WI38 (cell line): ENCODE data around the gene TSPAN7.

ENCODE experiments used
- H3K4me3 ChIP-seq: 2 replicates; pipeline ENCODE4 v1.5.1; 2011; ENCODE audit warnings: low read depth, mild to moderate bottlenecking, control low read depth, low read length
- CTCF ChIP-seq: IDR thresholded peaks from 2 replicates; pipeline ENCODE4 v1.5.1; 2012; ENCODE audit warnings: low read depth, mild to moderate bottlenecking, control low read depth, low read length

The TSPAN7 gene

DNA sequence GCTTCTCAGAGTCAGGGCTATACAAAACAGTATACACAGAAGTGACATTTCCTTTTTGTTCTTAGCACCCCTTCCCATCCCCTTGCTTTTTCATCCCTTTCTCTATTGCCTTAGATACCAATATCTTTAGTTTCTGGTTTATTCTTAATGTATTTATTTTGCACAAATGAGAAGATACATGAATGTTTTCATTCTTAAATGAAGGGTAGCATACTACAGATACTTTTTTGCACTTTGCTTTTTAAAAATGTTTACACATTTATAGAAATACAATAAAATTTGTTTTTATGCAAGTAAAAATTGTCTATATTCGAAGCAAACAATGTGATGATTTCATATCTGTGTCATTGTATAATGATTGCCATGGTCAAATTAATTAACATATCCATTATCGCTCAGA is 33.1 kb downstream of the TSPAN7 start:
- H3K4me3 ChIP-seq, result no peak overlapping the region
- TF ChIP-seq CTCF, result no peak

DNA sequence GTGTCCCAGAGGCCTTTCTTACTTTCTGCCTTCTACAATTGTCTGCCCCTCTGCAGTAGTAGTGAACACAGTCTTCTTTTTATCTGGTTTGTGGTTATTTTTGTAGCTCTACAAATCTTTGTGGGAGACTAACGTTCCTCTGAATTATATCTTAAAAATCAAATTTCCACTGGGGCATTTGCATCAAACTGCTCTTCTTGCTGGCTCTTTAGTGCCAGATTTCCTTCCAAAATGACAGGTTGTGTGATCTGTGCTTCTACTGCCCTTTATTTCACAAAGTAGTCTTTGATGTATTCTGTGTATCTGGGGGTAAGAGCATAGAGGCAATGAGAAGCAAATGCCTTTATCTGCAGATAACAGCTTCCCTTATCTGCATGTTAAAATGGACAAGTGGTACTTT is 34.5 kb downstream of the TSPAN7 start:
- no peak overlapping the region for H3K4me3 ChIP-seq
- no peak for TF ChIP-seq CTCF

DNA sequence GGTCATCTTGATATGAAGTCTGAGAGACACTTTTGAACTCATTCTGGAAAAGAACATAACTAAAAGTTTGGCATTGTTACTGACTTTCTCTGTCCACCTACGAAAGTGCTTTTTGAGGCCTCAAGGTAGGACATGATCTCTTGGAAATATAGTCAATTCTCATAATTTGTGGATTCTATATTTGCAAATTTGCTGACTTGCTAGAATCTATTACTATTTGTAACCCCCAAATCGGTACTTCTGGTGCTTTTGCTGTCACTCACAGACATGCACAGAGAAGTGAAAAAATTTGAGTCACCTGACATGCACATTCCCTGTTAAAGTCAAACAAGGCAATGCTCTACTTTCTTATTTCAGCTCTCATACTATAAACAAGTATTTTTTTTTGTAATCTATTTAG is 35.6 kb downstream of the TSPAN7 start:
- TF ChIP-seq CTCF, result no peak
- no peak overlapping the region for H3K4me3 ChIP-seq

DNA sequence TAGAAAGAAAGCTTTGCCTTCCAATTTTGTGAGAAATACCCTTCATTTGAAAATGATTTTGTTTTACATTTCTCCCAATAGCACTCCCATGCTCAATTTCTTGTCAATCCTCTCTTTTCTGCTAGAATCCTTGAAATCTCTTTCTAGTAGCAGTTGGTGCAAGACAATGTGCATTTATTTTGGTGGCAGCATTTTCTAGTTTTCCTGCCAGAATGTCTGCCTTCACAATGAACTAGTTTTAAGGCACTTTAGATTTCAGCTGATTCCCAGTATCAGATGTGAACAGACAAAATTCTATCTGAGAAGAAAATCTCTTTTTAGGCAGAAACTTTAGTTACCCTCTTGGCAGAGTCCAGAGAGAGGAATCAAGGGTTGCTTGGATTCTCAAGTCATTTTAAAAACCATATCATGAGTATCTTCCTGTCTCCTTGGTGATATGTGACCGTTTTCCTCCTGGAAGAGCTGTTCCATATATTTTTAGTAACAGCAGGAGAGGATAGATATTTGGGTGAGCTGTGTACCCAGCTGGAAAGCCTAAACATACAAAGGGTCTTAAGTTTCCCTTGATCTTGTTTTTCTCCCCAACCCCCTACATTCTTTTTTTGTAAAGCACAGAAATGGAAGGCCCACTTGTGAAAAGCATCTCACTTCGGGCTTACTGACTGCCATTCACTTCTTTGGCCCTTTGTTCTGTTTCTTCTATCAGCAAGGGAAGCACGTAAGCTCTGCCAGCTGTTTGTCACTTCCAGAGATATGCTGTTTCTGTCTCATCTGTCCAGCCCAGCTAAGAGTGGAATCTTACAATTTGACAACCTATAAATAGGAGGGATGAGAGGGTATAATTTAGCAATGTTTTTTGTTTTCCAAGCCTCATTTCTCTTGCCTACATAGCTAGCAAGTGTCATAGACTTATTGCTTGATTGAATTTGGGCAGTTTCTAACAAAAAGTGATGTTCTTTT is 38.7 kb downstream of the TSPAN7 start:
- no peak overlapping the region for H3K4me3 ChIP-seq

DNA sequence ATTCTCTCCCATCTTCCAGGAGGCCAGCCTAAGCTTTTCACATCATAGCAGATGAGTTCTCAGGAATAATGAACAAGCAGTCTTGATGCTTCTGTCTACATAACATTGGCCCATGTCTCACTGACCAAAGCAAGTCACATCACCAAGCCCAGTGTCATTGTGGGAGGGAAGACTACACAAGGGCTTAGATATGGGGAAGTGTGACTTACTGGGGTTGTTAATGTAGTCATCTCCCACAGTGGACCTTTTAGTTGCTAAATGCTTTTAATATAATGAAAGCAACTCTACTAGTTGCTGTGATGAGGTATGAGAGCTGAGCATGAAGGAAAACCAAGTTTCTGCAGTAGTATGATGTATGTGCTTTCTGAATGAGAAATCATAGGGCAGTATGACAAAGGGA is 40.5 kb downstream of the TSPAN7 start:
- no peak for TF ChIP-seq CTCF
- H3K4me3 ChIP-seq, result no peak overlapping the region

More for the DNA sequence above, 38.7 kb downstream of the TSPAN7 start:
- no peak for TF ChIP-seq CTCF

GRCh38 chrX:38606821-38607220 is 45.5 kb downstream of the TSPAN7 start:
- no peak for TF ChIP-seq CTCF
- no peak overlapping the region for H3K4me3 ChIP-seq

DNA sequence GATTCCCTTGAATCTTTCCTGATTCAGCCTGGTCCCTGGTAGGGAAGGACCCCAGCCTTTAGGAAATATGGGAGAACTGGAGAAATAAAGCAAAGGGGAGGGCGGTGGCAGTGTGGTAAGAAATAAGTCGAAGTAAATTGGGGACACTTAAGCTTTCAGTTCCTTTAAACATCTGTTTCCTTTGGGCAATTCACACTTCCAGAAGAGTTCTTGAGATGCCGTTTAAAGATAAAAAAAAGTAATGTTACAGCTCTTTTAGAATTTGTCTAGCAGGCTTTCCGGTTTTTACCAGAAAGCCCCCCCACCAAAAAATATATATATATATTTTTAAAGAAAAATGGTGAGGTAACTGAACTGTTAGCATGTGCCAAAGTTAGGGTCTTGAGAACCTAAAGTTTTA is 46.6 kb downstream of the TSPAN7 start:
- TF ChIP-seq CTCF, result no peak
- H3K4me3 ChIP-seq, result no peak overlapping the region
